HEK293T (cell line): ENCODE data around the gene KCNMA1.

Experiments used
- CTCF ChIA-PET: fragments of 350-600 bp; formaldehyde crosslinking; extraction: SDS; loops from one replicate; lab custom pipeline; 2021; ENCODE audit warnings: antibody characterized with exemption, inconsistent platforms; lab: Yijun Ruan, JAX
- POLR2A ChIA-PET: fragments of 350-600 bp; formaldehyde crosslinking; extraction: SDS; loops from one replicate; lab custom pipeline; 2020; ENCODE audit warnings: antibody characterized with exemption, inconsistent platforms; lab: Yijun Ruan, JAX
- DNase-seq: peaks from one replicate; pipeline ENCODE4 v3.0.0; 2012; ENCODE audit warnings: mixed read lengths; ENCODE audit errors: extremely low spot score
- ARNT ChIP-seq: fragments of 450-650 bp; IDR thresholded peaks from 2 replicates; pipeline ENCODE4 v1.6.1; 2017; ENCODE audit warnings: mild to moderate bottlenecking
- BHLHE40 ChIP-seq: fragments of 450-650 bp; IDR thresholded peaks from 2 replicates; pipeline ENCODE4 v1.6.1; 2016; ENCODE audit warnings: mild to moderate bottlenecking, moderate library complexity, borderline replicate concordance
- CTBP1 ChIP-seq: fragments of 450-650 bp; IDR thresholded peaks from 2 replicates; pipeline ENCODE4 v1.6.1; 2016; ENCODE audit warnings: borderline replicate concordance
- ELF4 ChIP-seq: fragments of 450-650 bp; IDR thresholded peaks from 2 replicates; pipeline ENCODE4 v1.6.1; 2017; ENCODE audit warnings: antibody characterized with exemption
- FOXA1 ChIP-seq: fragments of 450-650 bp; IDR thresholded peaks from 2 replicates; pipeline ENCODE4 v1.6.1; 2016; ENCODE audit warnings: mild to moderate bottlenecking
- FOXK2 ChIP-seq: fragments of 450-650 bp; IDR thresholded peaks from 2 replicates; pipeline ENCODE4 v1.6.1; 2016; ENCODE audit warnings: mild to moderate bottlenecking
- FOXM1 ChIP-seq: fragments of 450-650 bp; IDR thresholded peaks from 2 replicates; pipeline ENCODE4 v1.6.1; 2017; ENCODE audit warnings: mild to moderate bottlenecking, borderline replicate concordance
- HDGF ChIP-seq: fragments of 450-650 bp; IDR thresholded peaks from 2 replicates; pipeline ENCODE4 v1.6.1; 2017; ENCODE audit warnings: antibody characterized with exemption, borderline replicate concordance
- L3MBTL2 ChIP-seq: fragments of 450-650 bp; conservative IDR thresholded peaks from 2 replicates; pipeline ENCODE4 v1.6.1; 2016; ENCODE audit warnings: mild to moderate bottlenecking
- LEF1 ChIP-seq: fragments of 450-650 bp; IDR thresholded peaks from 2 replicates; pipeline ENCODE4 v1.6.1; 2017; ENCODE audit warnings: mild to moderate bottlenecking, borderline replicate concordance
- NFRKB ChIP-seq: fragments of 450-650 bp; IDR thresholded peaks from 2 replicates; pipeline ENCODE4 v1.6.1; 2016; ENCODE audit warnings: mild to moderate bottlenecking, moderate library complexity
- PKNOX1 ChIP-seq: fragments of 450-650 bp; IDR thresholded peaks from 2 replicates; pipeline ENCODE4 v1.6.1; 2016
- SP1 ChIP-seq: fragments of 450-650 bp; IDR thresholded peaks from 2 replicates; pipeline ENCODE4 v1.6.1; 2017
- SUZ12 ChIP-seq: fragments of 450-650 bp; IDR thresholded peaks from 2 replicates; pipeline ENCODE4 v1.6.1; 2016; ENCODE audit warnings: mild to moderate bottlenecking
- TARDBP ChIP-seq: fragments of 450-650 bp; IDR thresholded peaks from 2 replicates; pipeline ENCODE4 v1.6.1; 2016
- ZNF384 ChIP-seq: fragments of 450-650 bp; IDR thresholded peaks from 2 replicates; pipeline ENCODE4 v1.6.1; 2016

The KCNMA1 gene

GRCh38 chr10:77080361-77081027, 557.1 kb downstream of the KCNMA1 start:
- no peak for DNase-seq
- POLR2A ChIA-PET, result no interaction called here
- CTCF ChIA-PET, result no interaction called here
- no peak for TF ChIP-seq FOXM1
- no peak for TF ChIP-seq L3MBTL2
- TF ChIP-seq ELF4, result no peak
- no peak for TF ChIP-seq FOXA1
- TF ChIP-seq ARNT, result no peak
- TF ChIP-seq BHLHE40, result no peak
- TF ChIP-seq CTBP1, result no peak
- TF ChIP-seq LEF1, result no peak
- no peak for TF ChIP-seq FOXK2
- no peak for TF ChIP-seq SP1
- TF ChIP-seq SUZ12, result no peak

GRCh38 chr10:77079592-77080300, 557.9 kb downstream of the KCNMA1 start:
- CTCF ChIA-PET, result no interaction called here
- DNase-seq, result no peak
- POLR2A ChIA-PET, result no interaction called here
- TF ChIP-seq FOXM1 (no peak), HDGF (no peak), ARNT (no peak), L3MBTL2 (no peak), LEF1 (no peak), BHLHE40 (no peak), TARDBP (no peak), PKNOX1 (no peak), ELF4 (no peak), CTBP1 (no peak), NFRKB (no peak), ZNF384 (no peak), FOXK2 (no peak)

- TF ChIP-seq PKNOX1, result no peak
- TF ChIP-seq ARNT, result no peak
- no peak for TF ChIP-seq BHLHE40
- no peak for TF ChIP-seq LEF1
- no peak for TF ChIP-seq ELF4
- no peak for TF ChIP-seq L3MBTL2
- TF ChIP-seq FOXA1, result no peak
- no peak for TF ChIP-seq FOXK2
- no peak for TF ChIP-seq SUZ12
- no peak for TF ChIP-seq NFRKB
- DNase-seq, result no peak
- ChIA-PET POLR2A (no interaction called here), CTCF (no interaction called here)
Observed at GRCh38 chr10:77077316-77077945, 560.2 kb downstream of the KCNMA1 start.

- TF ChIP-seq SP1 (no peak), HDGF (no peak), PKNOX1 (no peak), L3MBTL2 (no peak), ARNT (no peak), ZNF384 (no peak), SUZ12 (no peak), FOXK2 (no peak), LEF1 (no peak), FOXA1 (no peak), CTBP1 (no peak), BHLHE40 (no peak)
Observed at GRCh38 chr10:77075926-77076325, 561.7 kb downstream of the KCNMA1 start.

GRCh38 chr10:77074104-77074624, 563.4 kb downstream of the KCNMA1 start:
- CTCF ChIA-PET, result no interaction called here
- no peak for TF ChIP-seq HDGF
- TF ChIP-seq L3MBTL2, result no peak
- TF ChIP-seq SUZ12, result no peak
- TF ChIP-seq BHLHE40, result no peak
- no peak for TF ChIP-seq FOXK2
- TF ChIP-seq ELF4, result no peak
- no peak for TF ChIP-seq SP1
- no peak for TF ChIP-seq ARNT
- TF ChIP-seq LEF1, result no peak
- no peak for TF ChIP-seq ZNF384
- no peak for TF ChIP-seq FOXA1
- no peak for TF ChIP-seq FOXM1
- no peak for TF ChIP-seq CTBP1
- TF ChIP-seq PKNOX1, result no peak
- no peak for TF ChIP-seq TARDBP
- no peak for TF ChIP-seq NFRKB
- DNase-seq, result no peak
- POLR2A ChIA-PET, result no interaction called here

More at GRCh38 chr10:77075926-77076325, 561.7 kb downstream of the KCNMA1 start:
- no peak for DNase-seq
- CTCF ChIA-PET, result no interaction called here
- POLR2A ChIA-PET, result no interaction called here
